Common myeloid progenitor, CD34-positive (primary cell): Measurements from ENCODE around the gene EMC6.
A peak's percentile ranks its signal among the peaks of the same experiment; 100 is the strongest.

ENCODE experiments used
- CTCF ChIA-PET: fragments of 350-600 bp; sonication (Branson Sonifier 250); formaldehyde crosslinking; loops from one replicate; lab custom pipeline; 2021; ENCODE audit warnings: antibody characterized with exemption; lab: Charles Lee
- POLR2A ChIA-PET: fragments of 350-600 bp; sonication (Branson Sonifier 250); formaldehyde crosslinking; loops from one replicate; lab custom pipeline; 2021; ENCODE audit warnings: antibody characterized with exemption; lab: Charles Lee
- DNase-seq, 3 donors: peaks; one replicate each; pipeline versions ENCODE4 v3.0.0 to v3.0.0-alpha.2; 2013
- H3K27ac ChIP-seq, 2 experiments: 1 replicate in 1 of 2; 2 replicates in 1 of 2; pipeline ENCODE4 v1.7.0; 2013; ENCODE audit warnings: inconsistent platforms in 2 of 2, low read length in 2 of 2, mild to moderate bottlenecking in 2 of 2, low read depth in 1 of 2, moderate library complexity in 1 of 2; ENCODE audit not compliant: severe bottlenecking in 2 of 2, insufficient read depth in 1 of 2, poor library complexity in 1 of 2
- H3K27me3 ChIP-seq, 5 experiments: replicated peaks in 2 of 5; 1 replicate in 3 of 5; 2 replicates in 2 of 5; pipeline versions ENCODE4 v1.6.1 to v1.7.0; 2013; ENCODE audit warnings: low read length in 4 of 5, mild to moderate bottlenecking in 2 of 5, moderate library complexity in 2 of 5, inconsistent platforms in 1 of 5; ENCODE audit not compliant: insufficient read depth in 5 of 5, control insufficient read depth in 4 of 5
- H3K36me3 ChIP-seq, 4 experiments: 1 replicate in 2 of 4; 2 replicates in 2 of 4; pipeline versions ENCODE4 v1.6.1 to v1.7.0; 2013; ENCODE audit warnings: low read length in 3 of 4, control low read depth in 1 of 4, mild to moderate bottlenecking in 1 of 4; ENCODE audit not compliant: control insufficient read depth in 4 of 4, insufficient read depth in 4 of 4
- H3K4me1 ChIP-seq, 4 experiments: 1 replicate in 3 of 4; 2 replicates in 1 of 4; pipeline versions ENCODE4 v1.6.1 to v1.7.1; 2013; ENCODE audit warnings: low read length in 3 of 4, mild to moderate bottlenecking in 3 of 4, control low read depth in 1 of 4, inconsistent platforms in 1 of 4, moderate library complexity in 1 of 4; ENCODE audit not compliant: control insufficient read depth in 4 of 4, insufficient read depth in 4 of 4; ENCODE audit errors: control extremely low read depth in 1 of 4
- H3K4me3 ChIP-seq, 7 experiments: 1 replicate in 4 of 7; 2 replicates in 3 of 7; pipeline versions ENCODE4 v1.5.1 to v1.7.0; 2013; ENCODE audit warnings: mild to moderate bottlenecking in 7 of 7, low read length in 6 of 7, moderate library complexity in 6 of 7, inconsistent platforms in 2 of 7, low read depth in 2 of 7, control low read depth in 1 of 7; ENCODE audit not compliant: insufficient read depth in 4 of 7, control insufficient read depth in 1 of 7; ENCODE audit errors: extremely low read depth in 1 of 7
- H3K9me3 ChIP-seq, 5 experiments: 1 replicate in 4 of 5; 2 replicates in 1 of 5; pipeline versions ENCODE4 v1.6.1 to v1.7.1; 2013; ENCODE audit warnings: low read length in 4 of 5, mild to moderate bottlenecking in 2 of 5, inconsistent platforms in 1 of 5, low read depth in 1 of 5, moderate library complexity in 1 of 5; ENCODE audit not compliant: control insufficient read depth in 4 of 5, insufficient read depth in 2 of 5; ENCODE audit errors: control extremely low read depth in 1 of 5
- whole genome bisulfite sequencing: methylation state at CpG from one replicate; pipeline ENCODE4 v1.1.5; 2013; ENCODE audit not compliant: insufficient coverage; 5-methylcytosine and 5-hydroxymethylcytosine counted together

The EMC6 gene

GRCh38 chr17:3641717-3642486, 26.7 kb upstream of the EMC6 start:
- ChIA-PET CTCF (no interaction called here), POLR2A (no interaction called here)
- no peak for DNase-seq
- WGBS = 94% methylated on average over 3 of the region's 19 CpGs
- H3K36me3 ChIP-seq = peaks cover 0 to 17% (median 4%) of the 10 kb centered on the region in 4 experiments
- no peaks in the 10 kb centered on the region for H3K27me3 ChIP-seq
- H3K27ac ChIP-seq = no peak overlapping the region
- peaks cover 5 to 31% (median 25%) of the 10 kb centered on the region in 4 experiments for H3K4me1 ChIP-seq
- H3K4me3 ChIP-seq = no peak overlapping the region
- H3K9me3 ChIP-seq = no peaks in the 10 kb centered on the region

GRCh38 chr17:3643889-3644349, 24.7 kb upstream of the EMC6 start:
- Histone ChIP-seq H3K9me3 (no peaks in the 10 kb centered on the region), H3K27ac (no peak overlapping the region), H3K36me3 (peaks cover 0 to 29% (median 12%) of the 10 kb centered on the region in 4 experiments), H3K27me3 (no peaks in the 10 kb centered on the region), H3K4me1 (peaks cover 5 to 22% (median 18%) of the 10 kb centered on the region in 4 experiments), H3K4me3 (no peak overlapping the region)
- CTCF ChIA-PET = interaction anchor here (1.0 kb wide), 1 partner anchor 31 kb away, joined by 3 read pairs; no protein-coding TSS in a partner anchor
- 100% methylated on average over 3 of the region's 4 CpGs for WGBS
- POLR2A ChIA-PET = no interaction called here
- DNase-seq = no peak

GRCh38 chr17:3645310-3645709, 23.3 kb upstream of the EMC6 start:
- H3K36me3 ChIP-seq = peaks cover 0 to 30% (median 13%) of the 10 kb centered on the region in 4 experiments
- CTCF ChIA-PET = no interaction called here
- no peaks in the 10 kb centered on the region for H3K9me3 ChIP-seq
- no peak for DNase-seq
- no peak overlapping the region for H3K27ac ChIP-seq
- no peaks in the 10 kb centered on the region for H3K27me3 ChIP-seq
- H3K4me1 ChIP-seq = peaks cover 0 to 10% (median 9%) of the 10 kb centered on the region in 4 experiments
- no peak overlapping the region for H3K4me3 ChIP-seq
- 76% methylated on average over 5 of the region's 5 CpGs for WGBS
- POLR2A ChIA-PET = interaction anchor here (0.7 kb wide), 1 partner anchor 154 kb away, joined by 4 read pairs; no protein-coding TSS in a partner anchor

GRCh38 chr17:3647251-3647650, 21.4 kb upstream of the EMC6 start:
- 96% methylated on average over 11 of the region's 12 CpGs for WGBS

GRCh38 chr17:3647769-3648555, 20.6 kb upstream of the EMC6 start:
- 76% methylated on average over 18 of the region's 20 CpGs for WGBS
- POLR2A ChIA-PET = interaction anchor here (0.6 kb wide), 1 partner anchor 795 kb away, joined by 3 read pairs; no protein-coding TSS in a partner anchor

More at GRCh38 chr17:3647251-3647650, 21.4 kb upstream of the EMC6 start:
- H3K4me1 ChIP-seq = peaks cover 0 to 3% (median 0%) of the 10 kb centered on the region in 4 experiments
- peaks cover 0 to 27% (median 13%) of the 10 kb centered on the region in 4 experiments for H3K36me3 ChIP-seq
- no peak overlapping the region for H3K4me3 ChIP-seq
- H3K27ac ChIP-seq = no peak overlapping the region
- DNase-seq = no peak
- POLR2A ChIA-PET = no interaction called here
- no peaks in the 10 kb centered on the region for H3K27me3 ChIP-seq
- CTCF ChIA-PET = interaction anchor here (0.8 to 2.8 kb wide), 7 partner anchors 10 to 598 kb away, joined by 3 to 8 read pairs (median 3); partner anchors contain the start of genes EMC6 and TAX1BP3
- H3K9me3 ChIP-seq = no peaks in the 10 kb centered on the region

GRCh38 chr17:3655766-3656165, 12.8 kb upstream of the EMC6 start:
- H3K27ac ChIP-seq = no peak overlapping the region
- no CpG with 5 or more reads among the region's 11 CpGs for WGBS
- DNase-seq = no peak
- no peaks in the 10 kb centered on the region for H3K9me3 ChIP-seq
- peaks cover 0 to 19% (median 6%) of the 10 kb centered on the region in 4 experiments for H3K36me3 ChIP-seq
- H3K4me3 ChIP-seq = no peak overlapping the region
- H3K4me1 ChIP-seq = no peaks in the 10 kb centered on the region
- H3K27me3 ChIP-seq = no peaks in the 10 kb centered on the region
- ChIA-PET POLR2A (no interaction called here), CTCF (no interaction called here)

More at GRCh38 chr17:3647769-3648555, 20.6 kb upstream of the EMC6 start:
- DNase-seq = peak; percentile 58 to 77 (median 76)
- CTCF ChIA-PET = interaction anchor here (0.8 to 3.3 kb wide), 13 partner anchors 10 to 608 kb away, joined by 3 to 11 read pairs (median 5); partner anchors contain the start of genes EMC6, SHPK and TAX1BP3
- Histone ChIP-seq H3K36me3 (peaks cover 0 to 27% (median 13%) of the 10 kb centered on the region in 4 experiments), H3K4me3 (no peak overlapping the region), H3K27ac (no peak overlapping the region), H3K27me3 (no peaks in the 10 kb centered on the region), H3K4me1 (peaks cover 0 to 3% (median 0%) of the 10 kb centered on the region in 4 experiments), H3K9me3 (no peaks in the 10 kb centered on the region)
